GM21447 (cell line): ENCODE measurements around the gene LTBP3.
A peak's percentile ranks its signal among the peaks of the same experiment; 100 is the strongest.
"Not testable (repeated sequence)": the region's sequence is repeated elsewhere in the genome, so short reads cannot be mapped to it uniquely, and the experiment has no call there.

Experiments
- ATAC-seq: cut with Tn5 transposase; IDR thresholded peaks from one replicate; pipeline ENCODE4 v1.9.1; 2021; ENCODE audit not compliant: unreplicated experiment

Gene LTBP3

GRCh38 chr11:65572356-65573051, 14.3 kb upstream of the LTBP3 start, which contains the start of gene FAM89B:
Gene FAM89B, plus strand, starts transcription at chr11:65572538. Its CDS starts 132 bp downstream, at chr11:65572670.
- no peak for ATAC-seq

GRCh38 chr11:65571940-65572339, 13.8 kb upstream of the LTBP3 start:
- ATAC-seq, result no peak

GRCh38 chr11:65571420-65571819, 13.3 kb upstream of the LTBP3 start:
- ATAC-seq, result no peak

GRCh38 chr11:65569973-65570918, 12.1 kb upstream of the LTBP3 start, which contains the start of gene ZNRD2:
Gene ZNRD2, plus strand, starts transcription at chr11:65570477. Its CDS starts 15 bp downstream, at chr11:65570492.
- ATAC-seq, result peak; percentile 59

- ATAC-seq, result no peak
These were observed 11.2 kb upstream of the LTBP3 start for GRCh38 chr11:65569164-65569972.

GRCh38 chr11:65565624-65566453, 7.7 kb upstream of the LTBP3 start:
- no peak for ATAC-seq

- not testable (repeated sequence) for ATAC-seq
These were observed 6.9 kb upstream of the LTBP3 start for GRCh38 chr11:65564879-65565559.

GRCh38 chr11:65563601-65564000, 5.4 kb upstream of the LTBP3 start:
- no peak for ATAC-seq

- ATAC-seq, result no peak
These were observed 4.6 kb upstream of the LTBP3 start for GRCh38 chr11:65562788-65563187.

- ATAC-seq, result no peak
These were observed 3.9 kb upstream of the LTBP3 start for GRCh38 chr11:65562020-65562419.

- no peak for ATAC-seq
These were observed 2.6 kb upstream of the LTBP3 start for GRCh38 chr11:65560555-65561418.

- ATAC-seq, result no peak
These were observed 1.9 kb upstream of the LTBP3 start for GRCh38 chr11:65559951-65560537.

GRCh38 chr11:65559535-65559934, 1.4 kb upstream of the LTBP3 start:
- ATAC-seq, result no peak

GRCh38 chr11:65558930-65559509, 861 bp upstream of the LTBP3 start:
- no peak for ATAC-seq

- ATAC-seq, result no peak
These were observed 718 bp downstream of the LTBP3 start for GRCh38 chr11:65557280-65558001.

GRCh38 chr11:65556470-65557279, 1.5 kb downstream of the LTBP3 start:
- no peak for ATAC-seq
